CD4-positive, alpha-beta T cell treated with Interleukin-10 for 1 hour (primary cell): ENCODE results near the gene TSPAN32.

Experiments used
- DNase-seq: peaks from one replicate; pipeline ENCODE4 v3.0.0-alpha.2; 2020

The TSPAN32 gene

DNA sequence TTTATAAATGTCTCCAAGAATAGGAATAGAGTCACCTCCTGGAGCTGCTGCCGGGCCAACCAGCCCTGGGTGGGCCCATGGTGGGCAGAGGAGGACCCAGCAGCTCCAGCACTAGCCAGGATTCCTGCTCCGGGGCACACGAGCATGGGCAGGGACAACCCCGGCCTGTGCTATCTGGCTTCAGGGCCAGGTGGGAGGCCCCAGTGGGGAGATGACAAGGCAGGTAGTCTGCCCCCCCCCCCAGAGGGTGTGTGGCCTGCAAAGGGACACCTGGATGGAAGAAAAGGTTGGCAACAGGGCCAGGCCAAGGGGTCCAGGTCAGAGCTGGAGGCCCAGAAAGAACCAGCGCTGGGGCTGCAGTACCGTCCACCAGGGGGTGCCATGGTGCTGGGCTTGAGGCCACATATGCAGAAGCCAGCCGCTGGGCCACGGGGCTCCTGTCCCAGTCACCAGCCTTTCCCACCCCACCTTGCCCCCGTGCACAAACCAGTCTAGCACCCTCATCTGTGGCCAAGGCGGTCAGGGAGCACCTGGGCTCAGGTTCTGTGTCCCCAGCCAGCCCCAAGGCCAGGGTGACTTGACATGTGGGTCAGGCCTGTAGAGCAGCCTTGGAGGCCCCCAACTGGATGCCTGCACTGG, 3.4 kb downstream of the TSPAN32 start:
- peak; percentile 83 for DNase-seq

DNA sequence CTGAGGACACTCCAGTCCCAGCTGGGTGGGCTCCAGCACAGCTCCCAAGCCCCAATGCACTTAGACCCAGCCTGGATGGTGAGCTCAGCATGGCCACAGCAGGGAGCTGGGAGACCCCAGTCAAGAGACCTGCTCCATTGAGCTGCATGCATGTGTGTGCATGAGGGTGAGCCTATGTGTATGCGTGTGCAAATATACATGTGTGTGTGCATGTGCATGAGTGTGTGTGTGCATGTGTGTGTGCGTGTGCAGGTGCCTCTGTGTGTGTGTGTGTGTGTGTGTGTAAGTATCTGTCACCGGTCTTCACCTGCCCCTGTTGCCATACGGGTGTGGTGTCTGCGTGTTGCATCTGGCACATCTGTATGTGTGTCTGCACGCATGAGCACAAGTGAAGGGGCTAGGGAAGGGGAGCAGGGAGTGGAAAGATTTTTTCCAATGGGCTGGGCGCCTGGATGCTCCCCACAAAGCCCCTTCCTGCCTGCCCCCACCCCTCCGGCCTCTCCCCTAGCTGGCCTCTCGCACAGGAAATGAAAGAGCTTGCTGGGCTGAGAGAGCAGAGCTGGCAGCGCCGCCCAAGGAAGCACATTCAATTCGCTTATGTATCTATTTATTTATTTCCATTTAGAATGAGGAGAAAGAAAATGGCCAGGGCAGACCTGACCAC, 4.1 kb downstream of the TSPAN32 start:
- DNase-seq: no peak

DNA sequence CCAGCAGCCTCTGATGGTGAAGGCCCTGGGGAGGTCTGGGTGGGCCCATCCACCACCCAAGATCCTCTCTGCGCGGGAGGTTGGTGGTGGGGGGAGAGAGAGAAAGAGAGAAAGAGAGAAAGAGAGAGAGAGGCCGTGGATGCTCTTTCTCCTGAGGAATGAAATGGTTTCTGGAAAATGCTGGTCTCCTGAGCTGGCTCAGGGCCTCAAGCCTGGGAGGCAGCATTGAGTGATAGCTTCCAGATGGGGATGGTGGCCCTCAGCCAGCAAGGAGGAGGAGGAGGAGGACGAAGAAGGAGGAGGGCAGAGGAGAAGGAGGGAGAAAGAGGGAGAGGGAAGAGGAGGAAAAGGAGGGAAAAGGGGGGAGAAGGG, 4.6 kb downstream of the TSPAN32 start:
- DNase-seq: no peak

DNA sequence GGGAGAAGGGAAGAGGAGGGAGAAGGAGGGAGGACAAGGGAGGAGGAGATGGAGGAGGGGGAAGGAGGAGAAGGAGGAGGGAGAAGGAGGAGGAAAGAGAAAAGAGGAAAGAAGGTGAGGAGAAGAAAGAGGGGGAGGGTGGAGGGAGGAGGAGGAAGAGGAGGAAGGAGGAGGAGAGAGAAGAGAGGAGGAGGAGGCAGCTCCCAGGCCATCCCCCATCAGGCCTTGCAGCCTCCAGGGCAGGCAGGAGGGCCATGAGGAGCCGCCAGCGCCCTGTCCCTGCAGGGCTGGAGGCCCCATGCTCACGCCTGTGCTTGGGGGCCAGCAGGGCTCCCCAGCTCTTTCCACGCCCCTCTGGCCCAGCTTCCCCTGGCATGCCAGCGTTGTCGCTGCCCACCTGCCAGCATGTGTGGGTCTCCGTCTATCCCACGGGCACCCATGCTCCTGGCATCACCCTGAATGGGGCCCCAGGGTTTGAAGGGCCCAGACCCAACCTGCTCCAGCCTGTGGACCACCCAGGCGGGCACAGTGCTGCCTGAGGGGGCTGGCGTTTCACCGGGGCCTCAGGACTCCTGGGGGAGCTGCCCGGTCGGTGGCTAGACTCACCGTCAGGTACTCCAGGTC, 5.2 kb downstream of the TSPAN32 start:
- DNase-seq: no peak

DNA sequence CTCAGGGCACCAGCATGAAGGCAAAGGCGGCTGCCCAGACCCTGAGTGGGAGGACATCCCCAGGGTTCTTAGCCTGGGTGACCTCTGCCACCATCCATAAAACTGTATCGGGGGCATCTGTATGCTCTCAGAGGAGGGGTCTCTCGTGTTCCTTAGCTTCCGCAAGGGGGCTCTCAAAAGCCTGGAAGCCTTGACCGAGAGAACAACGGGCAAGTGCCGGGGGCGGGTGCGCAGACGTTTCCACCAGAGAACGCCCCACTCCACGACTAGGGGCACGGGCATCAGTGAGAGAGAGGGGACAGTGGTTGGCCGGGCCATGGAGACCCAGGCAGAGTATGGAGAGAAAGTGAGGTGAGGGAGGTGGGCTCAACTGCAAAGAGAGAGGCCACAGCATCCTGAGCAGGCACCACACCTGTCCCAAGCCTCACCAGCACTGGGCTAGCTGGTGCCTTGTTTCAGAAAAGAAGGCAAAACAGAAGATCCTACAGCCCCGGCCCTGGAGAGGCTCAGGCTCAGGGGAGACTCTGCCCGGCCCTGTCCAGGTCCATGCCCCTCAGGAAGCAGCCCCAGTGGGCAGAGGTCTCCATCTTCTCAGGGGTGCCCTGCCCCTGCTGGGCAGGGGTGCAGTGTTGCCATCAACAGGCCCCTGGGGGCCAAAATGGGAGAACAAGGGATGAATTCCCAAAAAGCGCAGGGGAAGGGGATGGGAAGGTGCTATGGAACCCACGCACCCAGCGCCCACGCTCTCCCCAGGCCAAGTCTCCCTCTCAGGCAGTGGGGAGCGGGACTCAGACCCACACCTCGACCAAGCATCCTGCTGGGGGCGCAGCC, 5.9 kb downstream of the TSPAN32 start:
- no peak for DNase-seq

DNA sequence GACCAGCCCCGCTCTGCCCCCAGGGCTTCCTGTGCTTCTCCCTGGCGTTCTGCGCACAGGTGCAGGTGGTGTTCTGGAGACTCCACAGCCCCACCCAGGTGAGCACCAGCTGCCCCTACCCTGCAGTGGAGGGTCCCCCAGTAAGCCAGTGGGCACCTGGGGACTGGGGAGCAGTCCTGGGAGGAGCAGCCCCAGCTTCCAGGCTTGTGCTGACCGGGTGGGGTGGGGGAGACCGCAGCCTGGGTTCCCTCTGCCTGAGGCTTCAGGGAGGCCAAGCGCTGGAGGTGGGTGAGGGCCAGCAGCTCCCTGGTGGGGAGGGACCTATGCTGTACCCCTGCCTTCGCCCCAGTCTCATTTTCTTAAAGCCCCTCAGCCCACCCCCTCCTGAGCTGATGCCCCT, 6.9 kb downstream of the TSPAN32 start:
- DNase-seq: no peak

DNA sequence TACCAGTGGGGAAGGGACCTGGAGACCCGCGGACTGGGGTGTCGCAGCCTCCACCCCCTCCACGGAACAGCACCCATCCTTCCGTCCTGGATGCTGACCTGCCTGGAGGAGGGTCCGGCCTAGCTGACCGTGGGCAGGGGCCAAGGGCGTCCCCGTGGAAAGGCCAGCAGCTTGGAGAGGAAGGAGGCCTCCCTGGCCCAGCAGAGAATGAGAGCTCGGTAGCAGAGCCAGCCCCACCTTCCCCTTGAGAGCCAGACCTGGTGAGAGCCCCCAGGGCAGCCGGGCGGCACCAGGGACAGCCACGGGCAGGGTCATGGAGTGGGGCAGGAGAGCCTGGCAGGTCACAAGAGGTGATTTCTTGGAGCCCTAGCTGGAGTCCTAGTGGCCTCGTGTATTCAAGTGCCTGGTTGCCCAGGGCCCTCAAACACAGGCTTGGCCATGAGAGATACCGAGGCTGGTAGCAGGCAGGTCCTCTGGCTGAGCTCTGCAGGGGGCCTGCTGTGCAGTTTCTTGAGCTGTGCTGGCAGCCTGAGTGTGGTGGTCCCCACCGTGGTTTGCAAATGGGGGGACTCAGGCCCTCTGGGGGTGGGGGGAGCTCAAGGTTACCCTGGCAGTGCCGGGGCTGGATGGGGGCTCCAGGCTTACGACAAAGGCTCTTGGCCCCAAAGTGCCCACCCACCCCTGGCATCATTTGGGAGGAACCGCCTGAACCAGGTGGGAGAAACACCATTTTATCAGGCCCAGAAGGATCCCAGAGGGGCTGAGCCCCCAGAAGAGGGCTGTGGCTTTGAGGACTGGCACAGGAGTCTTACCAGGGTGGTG, 7.6 kb downstream of the TSPAN32 start:
- DNase-seq: no peak

DNA sequence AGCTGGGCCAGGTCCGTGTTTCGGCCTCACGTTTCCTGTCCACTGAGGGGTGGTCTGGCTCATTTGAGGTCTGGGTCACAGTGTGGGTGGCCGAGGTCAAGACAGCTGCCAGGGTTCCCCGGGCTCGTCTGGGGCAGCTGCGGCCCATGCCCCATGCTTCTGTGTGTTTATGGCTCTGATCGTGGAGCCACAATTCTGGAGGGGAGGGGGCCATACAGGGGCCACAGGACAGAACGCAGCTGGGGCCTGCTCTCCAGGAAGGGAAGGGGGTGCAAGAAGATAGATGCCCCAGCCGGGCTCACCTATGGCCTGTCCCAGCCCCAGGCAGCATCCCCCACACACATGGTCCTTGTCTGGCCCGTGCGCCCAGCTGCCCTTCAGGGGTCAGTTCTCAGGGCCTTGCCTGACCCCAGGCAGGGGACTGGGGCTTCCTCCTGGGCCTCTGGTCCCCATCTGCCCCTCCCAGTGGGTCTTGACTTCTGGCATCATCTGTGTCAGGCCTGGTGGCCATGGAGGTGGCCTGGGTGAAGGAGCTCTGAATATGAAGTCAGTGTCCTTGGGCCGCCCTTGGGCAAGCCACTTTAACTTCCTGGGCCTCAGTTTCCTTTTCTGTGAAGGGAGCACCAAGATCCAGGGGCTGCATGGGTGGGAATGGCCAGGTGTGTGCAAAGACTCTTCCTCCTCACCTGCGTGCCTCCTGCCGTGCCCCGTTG, 8.4 kb downstream of the TSPAN32 start:
- no peak for DNase-seq

DNA sequence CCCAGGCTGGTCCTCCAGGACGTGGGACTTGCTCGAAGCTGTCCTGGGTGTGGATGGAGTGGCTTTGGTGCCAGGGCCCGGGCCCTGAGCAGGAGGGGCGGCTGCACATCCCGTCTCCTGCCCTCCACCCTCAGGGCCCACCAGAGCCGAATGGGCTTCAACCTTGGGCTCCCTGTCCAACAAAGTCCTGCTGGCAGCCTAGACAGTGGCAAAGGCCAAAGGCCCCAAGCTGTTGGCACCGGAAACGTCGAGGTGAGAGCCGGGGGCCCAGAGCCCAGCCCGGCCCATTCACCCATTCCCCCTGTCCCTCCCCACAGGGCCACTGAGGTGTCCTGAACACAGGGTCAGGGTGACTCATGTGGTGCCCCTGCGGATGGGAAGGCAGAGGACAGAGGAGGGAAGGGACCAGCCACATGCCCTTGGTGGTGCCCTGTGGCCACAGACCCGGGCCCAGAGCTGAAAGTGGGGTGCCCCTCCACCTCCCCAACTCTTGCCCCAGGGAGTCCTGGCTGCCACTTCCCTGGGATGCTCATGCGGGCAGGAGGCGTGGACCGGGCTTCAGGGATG, 9.1 kb downstream of the TSPAN32 start:
- no peak for DNase-seq

DNA sequence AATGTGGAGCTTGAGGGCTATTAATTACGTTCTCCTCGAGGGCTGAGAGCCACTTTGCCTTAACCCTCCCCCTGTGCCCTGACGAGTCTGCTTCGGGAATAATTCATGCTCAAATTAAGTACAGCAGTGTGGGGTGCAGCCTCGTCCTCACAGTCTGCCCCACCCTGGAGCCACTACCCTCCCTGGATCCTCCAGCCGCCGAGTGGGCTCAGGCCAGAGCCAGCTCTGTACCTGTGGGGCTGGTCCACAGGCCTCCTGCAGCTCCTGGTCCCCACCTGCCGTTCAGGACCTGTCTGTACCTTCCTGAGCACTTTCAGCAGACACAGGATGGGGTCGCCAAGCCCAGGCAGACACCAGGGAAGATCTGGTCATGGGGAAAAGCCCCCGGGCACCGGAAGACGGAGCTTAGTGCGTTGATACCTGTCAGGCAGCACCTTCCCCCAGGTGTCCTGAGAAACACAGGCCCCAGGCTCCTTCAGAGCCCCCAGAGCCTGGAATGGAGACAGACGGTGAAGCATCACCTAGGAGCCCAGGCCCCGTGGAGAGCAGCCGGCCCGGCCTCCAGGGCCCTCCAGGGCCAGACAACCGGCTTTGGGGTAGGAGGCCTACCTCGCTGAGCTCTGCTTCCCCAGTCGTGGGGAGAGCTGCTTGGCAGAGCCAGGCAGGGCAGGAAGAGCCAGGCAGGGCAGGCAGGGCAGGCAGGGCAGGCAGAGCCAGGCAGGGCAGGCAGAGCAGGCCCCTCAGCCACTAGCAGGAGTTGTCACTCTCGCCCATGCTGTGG, 9.7 kb downstream of the TSPAN32 start:
- DNase-seq: no peak

DNA sequence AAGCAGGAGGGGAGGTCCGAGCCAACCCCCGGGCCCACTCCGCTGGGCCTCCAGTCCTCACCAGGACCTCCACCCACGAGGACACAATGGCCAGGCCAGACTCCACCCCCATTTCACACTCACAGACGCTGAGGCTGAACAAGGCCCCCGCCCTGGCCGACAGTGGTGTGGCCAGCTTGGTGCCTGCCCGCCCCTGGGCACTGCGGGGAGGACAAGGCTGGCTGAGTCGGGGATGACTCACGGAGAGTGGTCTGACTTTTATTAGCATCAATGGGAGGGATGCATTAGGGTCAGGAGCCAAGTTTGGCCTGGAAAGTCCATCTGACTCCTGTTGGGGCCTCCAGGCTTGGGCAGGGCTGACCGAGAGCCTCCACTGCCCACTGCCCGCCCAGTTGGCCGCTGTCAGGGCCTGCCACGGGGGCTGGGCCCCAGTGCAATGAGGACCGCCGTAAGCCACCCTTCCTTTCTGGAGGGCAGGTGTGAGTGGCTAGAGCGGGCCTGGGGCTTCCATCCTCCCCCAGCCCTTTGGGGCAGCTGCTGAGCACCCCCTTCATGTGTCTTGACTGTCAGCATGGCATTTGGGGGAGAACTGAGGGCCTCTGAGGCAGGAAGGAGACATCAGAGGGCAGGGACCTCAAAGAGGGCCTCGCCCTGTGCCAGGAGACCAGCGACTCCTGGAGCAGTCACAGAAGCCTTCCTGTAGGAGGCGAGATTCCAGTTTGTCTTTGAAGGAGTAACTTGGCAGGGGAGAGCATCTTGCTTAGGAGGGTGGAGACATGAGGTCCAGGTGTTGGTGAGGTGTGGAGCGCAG, 10.6 kb downstream of the TSPAN32 start:
- no peak for DNase-seq

DNA sequence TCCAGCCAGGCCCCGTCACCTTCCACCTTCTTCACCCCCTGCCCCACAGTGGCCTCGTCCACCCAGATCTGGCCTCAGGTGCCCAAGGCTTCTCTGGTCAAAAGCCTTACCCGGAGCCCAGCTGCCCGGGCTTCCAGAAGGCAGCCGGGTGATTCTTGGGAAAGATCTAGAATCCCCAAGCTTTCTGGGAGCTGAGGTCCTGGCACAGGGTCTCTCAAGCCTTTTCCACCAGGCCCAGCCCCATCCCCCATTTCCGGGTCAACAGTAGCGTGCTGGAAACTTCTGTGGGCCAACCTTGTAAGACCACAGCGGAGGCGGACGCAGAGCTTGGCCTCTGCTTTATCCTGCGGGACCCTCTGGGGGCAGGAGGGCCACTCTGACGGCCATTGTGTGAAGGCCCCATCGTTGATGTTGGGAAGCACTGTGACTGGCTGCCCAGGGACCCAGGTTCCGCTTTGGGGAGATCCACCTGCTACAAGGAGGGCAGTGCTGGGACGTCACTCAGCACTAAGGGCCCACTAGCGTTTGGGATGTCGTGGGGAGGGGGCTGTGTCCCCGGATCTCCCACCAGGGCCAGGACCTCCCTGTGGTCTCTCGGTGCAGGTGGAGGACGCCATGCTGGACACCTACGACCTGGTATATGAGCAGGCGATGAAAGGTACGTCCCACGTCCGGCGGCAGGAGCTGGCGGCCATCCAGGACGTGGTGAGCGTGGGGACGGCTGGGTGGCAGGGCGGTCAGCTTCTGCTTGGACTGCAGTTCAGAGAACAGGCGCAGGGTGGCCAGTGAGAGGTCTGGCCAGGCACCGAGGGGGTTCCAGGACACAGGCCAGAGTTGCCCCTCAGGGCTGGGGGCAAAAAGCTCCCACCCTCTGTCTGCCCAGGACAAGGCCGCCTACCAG, 11.5 kb downstream of the TSPAN32 start:
- DNase-seq: no peak

DNA sequence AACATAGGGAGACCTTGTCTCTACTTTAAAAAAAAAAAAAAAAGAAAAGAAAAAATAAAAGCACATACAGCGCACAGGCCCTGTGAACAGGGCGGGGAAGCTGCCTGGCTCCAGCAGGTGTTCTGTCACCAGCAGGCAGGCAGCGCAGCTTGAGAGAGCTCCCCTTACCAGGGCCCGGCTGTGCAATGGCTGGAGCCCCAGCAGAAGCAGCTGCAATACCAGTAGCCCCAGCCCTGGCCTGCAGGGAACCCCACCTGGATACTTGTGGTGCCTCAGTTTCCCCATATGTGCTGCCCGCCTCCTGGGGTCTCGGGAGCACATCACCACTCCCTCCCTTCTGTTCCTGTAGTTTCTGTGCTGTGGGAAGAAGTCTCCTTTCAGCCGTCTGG, 12.3 kb downstream of the TSPAN32 start:
- DNase-seq: no peak

DNA sequence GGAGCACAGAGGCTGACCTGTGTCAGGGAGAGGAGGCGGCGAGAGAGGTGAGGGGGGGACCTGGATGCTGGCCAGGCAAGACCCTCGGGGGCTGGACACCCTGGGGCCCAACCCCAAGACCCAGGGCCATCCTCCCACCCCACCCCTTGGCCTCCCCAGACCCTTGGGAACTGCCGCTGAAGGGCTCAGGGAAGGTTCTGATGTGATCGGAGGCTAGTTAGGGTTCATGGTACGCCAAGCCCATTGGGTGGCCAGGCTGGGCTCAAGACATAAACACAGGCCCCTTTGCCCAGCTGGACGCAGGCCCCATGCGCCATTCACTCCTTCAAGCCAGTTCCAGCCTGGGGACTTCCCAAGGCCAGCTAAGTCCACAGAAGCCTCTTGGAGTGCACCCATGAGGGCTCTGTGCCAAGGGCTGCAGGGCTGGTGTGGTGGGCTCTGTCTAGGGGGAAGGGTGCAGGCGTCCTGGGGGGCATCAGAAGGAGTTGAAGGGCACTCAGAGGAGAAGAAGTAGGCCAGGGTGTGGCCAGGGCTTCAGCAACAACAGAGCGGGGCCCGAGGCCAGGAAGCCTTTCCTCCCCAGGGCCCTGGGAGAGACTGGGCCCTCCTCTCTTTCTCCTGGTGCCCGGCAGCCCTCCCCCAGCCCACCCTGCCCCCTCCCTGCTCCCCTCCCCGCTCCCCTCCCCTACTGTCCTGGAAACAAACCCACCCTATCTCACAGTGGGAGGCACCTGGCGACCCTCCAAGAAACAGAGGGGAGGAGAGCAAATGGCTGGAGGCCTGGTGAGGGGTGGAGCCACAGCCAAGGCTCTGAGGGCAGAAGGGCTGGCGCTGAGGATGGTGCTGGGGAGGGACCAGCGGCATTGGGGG, 12.9 kb downstream of the TSPAN32 start:
- DNase-seq: no peak

DNA sequence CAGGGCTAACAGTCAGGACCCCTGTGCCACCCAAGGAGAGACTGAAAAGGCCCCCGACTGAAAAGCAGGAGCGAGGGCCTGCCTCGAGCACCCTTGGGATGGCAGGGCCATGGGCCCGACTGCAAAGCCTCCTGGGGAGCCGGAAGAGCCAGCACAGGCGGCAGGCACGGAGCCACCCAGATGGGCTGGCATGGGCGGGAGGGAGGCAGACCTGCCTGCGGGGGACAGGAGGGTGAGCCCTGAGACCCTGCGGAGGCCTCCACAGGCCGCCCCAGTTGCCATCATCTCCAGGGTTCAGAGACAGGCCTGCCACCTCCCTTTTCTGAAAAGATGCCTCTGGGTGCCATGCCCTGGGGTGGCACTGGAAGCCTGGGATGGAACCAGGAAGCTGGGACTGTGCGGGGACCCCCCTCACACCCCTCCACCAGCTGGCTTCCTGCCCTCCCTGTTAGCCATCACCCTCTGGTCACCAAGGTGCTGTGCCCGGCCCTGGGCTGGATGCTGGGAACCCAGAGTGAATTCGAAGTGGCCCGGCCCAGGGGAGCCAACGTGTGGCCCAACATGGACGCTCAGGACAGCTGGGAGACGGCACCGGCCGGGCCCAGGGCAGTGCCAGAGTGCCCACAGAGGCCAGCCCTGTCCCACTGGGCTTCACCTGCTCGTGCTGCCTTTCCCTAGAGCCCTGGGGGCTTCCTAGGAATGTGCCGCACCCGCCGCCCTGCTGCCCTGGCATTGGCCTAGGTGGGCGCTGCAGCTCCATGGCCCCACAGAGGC, 13.8 kb downstream of the TSPAN32 start:
- DNase-seq: no peak

DNA sequence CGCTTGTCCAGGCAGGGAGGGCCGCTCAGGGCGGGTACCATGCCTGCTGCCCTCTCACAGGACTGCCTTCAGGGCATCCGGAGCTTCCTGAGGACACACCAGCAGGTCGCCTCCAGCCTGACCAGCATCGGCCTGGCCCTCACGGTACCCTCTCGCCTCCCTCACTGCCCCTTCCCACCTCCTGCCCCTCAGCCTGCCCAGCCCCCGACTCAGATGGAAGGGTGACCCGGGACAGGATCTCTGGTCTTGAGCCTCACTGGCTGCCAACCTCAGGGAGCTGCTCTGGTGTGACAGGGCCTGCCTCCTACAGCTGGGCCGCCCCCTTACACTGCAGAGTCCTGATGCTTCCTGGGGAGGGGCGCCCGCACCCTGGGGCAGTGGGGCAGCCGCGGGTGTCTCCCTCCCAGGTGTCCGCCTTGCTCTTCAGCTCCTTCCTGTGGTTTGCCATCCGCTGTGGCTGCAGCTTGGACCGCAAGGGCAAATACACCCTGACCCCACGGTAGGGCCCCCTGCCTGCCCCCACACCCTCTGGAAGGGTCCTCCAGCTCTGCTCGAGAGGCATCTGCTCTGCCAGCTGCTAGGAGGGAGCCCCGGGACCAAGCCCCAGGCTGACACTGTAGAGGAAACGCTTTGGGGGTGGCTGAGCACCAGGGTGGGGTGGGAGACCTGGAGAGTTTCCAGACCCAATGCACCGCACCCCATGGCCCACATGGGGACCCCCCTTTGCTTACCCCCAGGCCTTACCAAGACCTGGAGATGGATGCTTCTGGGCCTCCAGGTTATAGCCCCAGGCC, 14.6 kb downstream of the TSPAN32 start:
- no peak for DNase-seq

DNA sequence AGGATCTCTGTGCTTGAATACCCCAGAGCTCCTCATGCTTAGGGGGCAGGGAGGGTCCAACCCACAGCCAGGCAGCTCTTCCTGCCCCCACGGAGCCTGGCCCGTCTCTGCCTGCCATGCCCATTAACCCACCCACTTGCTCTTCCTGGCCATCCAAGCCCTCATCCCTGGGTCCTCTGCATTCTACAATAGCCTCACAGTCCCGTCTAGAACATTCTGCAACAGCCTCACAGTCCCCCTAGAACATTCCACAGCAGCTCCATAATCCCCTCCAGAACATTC, 15.1 kb downstream of the TSPAN32 start:
- DNase-seq: no peak
